ENCODE measurements around the gene CUL3. TPM values are rescaled to one million over a fixed set of nuclear protein-coding genes. Genes with fewer than 3 reads are reported as not detected.

CUL3 gene
- total RNA-seq, 1 donor from 2014 or later = 65.3 TPM

GRCh38 chr2:224449212-224450147, 135.7 kb downstream of the CUL3 start:
- Histone ChIP-seq H3K36me3 (no peaks in the 10 kb centered on the region), H3K4me1 (no peaks in the 10 kb centered on the region), H3K27me3 (no peaks in the 10 kb centered on the region), H3K4me3 (no peak overlapping the region), H3K27ac (no peak overlapping the region), H3K9me3 (no peaks in the 10 kb centered on the region)
- DNase-seq (ENCODE audit: extremely low spot score in 2 of 2) = no peak
- TF ChIP-seq POLR2AphosphoS5 (IDR thresholded peaks at IDR 0.05; ENCODE audit: insufficient read depth in 1 of 2, low read depth in 1 of 2) = no peak
- TF ChIP-seq POLR2A (IDR thresholded peaks at IDR 0.05) = no peak
- peak in 1 of 3 experiments; percentile 47 for TF ChIP-seq CTCF (IDR thresholded peaks at IDR 0.05)
- intact Hi-C loops (cut with DNase I) = no loop called here

GRCh38 chr2:224448236-224448635, 136.9 kb downstream of the CUL3 start:
- Histone ChIP-seq H3K4me3 (no peak overlapping the region), H3K27me3 (no peaks in the 10 kb centered on the region), H3K36me3 (no peaks in the 10 kb centered on the region), H3K4me1 (no peaks in the 10 kb centered on the region), H3K27ac (no peak overlapping the region), H3K9me3 (no peaks in the 10 kb centered on the region)
- no peak for DNase-seq (ENCODE audit: extremely low spot score in 2 of 2)
- no peak for TF ChIP-seq POLR2A (IDR thresholded peaks at IDR 0.05)
- TF ChIP-seq POLR2AphosphoS5 (IDR thresholded peaks at IDR 0.05; ENCODE audit: insufficient read depth in 1 of 2, low read depth in 1 of 2) = no peak
- no peak for TF ChIP-seq CTCF (IDR thresholded peaks at IDR 0.05)
- intact Hi-C loops (cut with DNase I) = no loop called here

- Histone ChIP-seq H3K9me3 (no peaks in the 10 kb centered on the region), H3K27ac (no peak overlapping the region), H3K4me1 (peaks cover 7% of the 10 kb centered on the region), H3K4me3 (no peak overlapping the region), H3K27me3 (no peaks in the 10 kb centered on the region), H3K36me3 (no peaks in the 10 kb centered on the region)
- intact Hi-C loops (cut with DNase I) = no loop called here
- DNase-seq (ENCODE audit: extremely low spot score in 2 of 2) = no peak
- TF ChIP-seq CTCF (IDR thresholded peaks at IDR 0.05) = no peak
- no peak for TF ChIP-seq POLR2A (IDR thresholded peaks at IDR 0.05)
- no peak for TF ChIP-seq POLR2AphosphoS5 (IDR thresholded peaks at IDR 0.05; ENCODE audit: insufficient read depth in 1 of 2, low read depth in 1 of 2)
These were observed 140.4 kb downstream of the CUL3 start for GRCh38 chr2:224444783-224445182.

GRCh38 chr2:224444021-224444420, 141.1 kb downstream of the CUL3 start:
- intact Hi-C loops (cut with DNase I) = no loop called here
- no peak overlapping the region for H3K27ac ChIP-seq
- no peak for DNase-seq (ENCODE audit: extremely low spot score in 2 of 2)

More at GRCh38 chr2:224444021-224444420, 141.1 kb downstream of the CUL3 start:
- no peak overlapping the region for H3K4me3 ChIP-seq
- H3K27me3 ChIP-seq = no peaks in the 10 kb centered on the region
- peaks cover 7% of the 10 kb centered on the region for H3K4me1 ChIP-seq
- H3K9me3 ChIP-seq = no peaks in the 10 kb centered on the region
- TF ChIP-seq POLR2AphosphoS5 (IDR thresholded peaks at IDR 0.05; ENCODE audit: insufficient read depth in 1 of 2, low read depth in 1 of 2) (no peak), POLR2A (IDR thresholded peaks at IDR 0.05) (no peak), CTCF (IDR thresholded peaks at IDR 0.05) (no peak)
- H3K36me3 ChIP-seq = no peaks in the 10 kb centered on the region

All from vagina (tissue), 2 donors.